ENCODE data around the gene GCK. TPM values are rescaled to one million over a fixed set of nuclear protein-coding genes. Genes with fewer than 3 reads are reported as not detected.
A peak's percentile ranks its signal among the peaks of the same experiment; 100 is the strongest.
"Not testable (repeated sequence)": the region's sequence is repeated elsewhere in the genome, so short reads cannot be mapped to it uniquely, and the experiment has no call there.

The GCK gene
- total RNA-seq, 2 donors from 2014 or later = 0.91 to 2.7 TPM

DNA sequence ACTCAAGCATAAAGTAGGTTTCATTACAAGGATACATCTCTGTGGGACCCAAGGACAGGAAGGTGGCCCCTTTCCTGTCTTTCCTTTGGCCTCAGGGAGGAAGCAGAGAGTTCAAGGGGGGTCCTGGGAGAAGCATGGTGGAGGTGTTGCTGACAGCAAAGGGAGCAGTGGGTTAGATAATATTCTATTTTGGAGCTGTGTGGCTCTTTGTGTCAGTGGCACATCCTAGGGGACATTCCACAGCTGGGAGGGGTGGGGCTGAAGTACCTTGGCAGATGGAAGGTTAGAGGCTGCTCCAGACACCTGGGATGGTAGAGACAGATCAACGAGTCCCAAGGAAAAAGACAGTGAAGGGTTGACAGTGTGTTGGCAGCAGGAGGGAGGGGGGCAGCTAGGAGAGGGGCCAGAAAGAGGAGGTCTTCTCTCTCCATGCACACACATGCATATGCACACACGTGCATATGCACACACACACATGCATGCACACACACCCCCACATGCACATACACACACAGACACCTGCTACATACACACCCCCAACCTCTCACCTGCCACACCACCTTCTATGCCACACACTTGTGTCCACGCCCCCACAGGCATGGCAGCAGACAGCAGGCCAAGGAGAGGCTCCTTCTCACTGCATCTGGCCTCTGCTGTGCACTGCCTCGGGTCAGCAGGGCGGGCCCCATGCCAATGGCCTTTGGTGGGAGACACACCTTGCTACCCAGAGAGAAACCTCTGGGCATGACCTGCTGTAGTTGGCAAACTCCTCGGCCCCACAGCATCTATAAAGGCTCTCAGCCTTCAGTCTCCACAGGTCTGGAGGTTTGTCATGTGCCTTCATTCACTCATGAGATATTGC is 60.3 kb downstream of the GCK start:
- intact Hi-C loops (cut with DNase I) = no loop called here
- H3K27me3 ChIP-seq (replicated peaks; ENCODE audit: insufficient read depth) = no peaks in the 10 kb centered on the region
- 71% methylated on average over 5 of the region's 6 CpGs for WGBS
- no peaks in the 10 kb centered on the region for H3K36me3 ChIP-seq
- H3K9me3 ChIP-seq = no peaks in the 10 kb centered on the region
- no peaks in the 10 kb centered on the region for H3K4me1 ChIP-seq (replicated peaks)
- DNase-seq (ENCODE audit: low spot score) = no peak
- TF ChIP-seq, protein P1, sequence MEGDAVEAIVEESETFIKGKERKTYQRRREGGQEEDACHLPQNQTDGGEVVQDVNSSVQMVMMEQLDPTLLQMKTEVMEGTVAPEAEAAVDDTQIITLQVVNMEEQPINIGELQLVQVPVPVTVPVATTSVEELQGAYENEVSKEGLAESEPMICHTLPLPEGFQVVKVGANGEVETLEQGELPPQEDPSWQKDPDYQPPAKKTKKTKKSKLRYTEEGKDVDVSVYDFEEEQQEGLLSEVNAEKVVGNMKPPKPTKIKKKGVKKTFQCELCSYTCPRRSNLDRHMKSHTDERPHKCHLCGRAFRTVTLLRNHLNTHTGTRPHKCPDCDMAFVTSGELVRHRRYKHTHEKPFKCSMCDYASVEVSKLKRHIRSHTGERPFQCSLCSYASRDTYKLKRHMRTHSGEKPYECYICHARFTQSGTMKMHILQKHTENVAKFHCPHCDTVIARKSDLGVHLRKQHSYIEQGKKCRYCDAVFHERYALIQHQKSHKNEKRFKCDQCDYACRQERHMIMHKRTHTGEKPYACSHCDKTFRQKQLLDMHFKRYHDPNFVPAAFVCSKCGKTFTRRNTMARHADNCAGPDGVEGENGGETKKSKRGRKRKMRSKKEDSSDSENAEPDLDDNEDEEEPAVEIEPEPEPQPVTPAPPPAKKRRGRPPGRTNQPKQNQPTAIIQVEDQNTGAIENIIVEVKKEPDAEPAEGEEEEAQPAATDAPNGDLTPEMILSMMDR (IDR thresholded peaks at IDR 0.05) = no peak
- TF ChIP-seq POLR2AphosphoS5 (IDR thresholded peaks at IDR 0.05) = no peak
- no peak for TF ChIP-seq POLR2A (IDR thresholded peaks at IDR 0.05)
- H3K27ac ChIP-seq = no peak overlapping the region
- H3K4me3 ChIP-seq = no peak overlapping the region

DNA sequence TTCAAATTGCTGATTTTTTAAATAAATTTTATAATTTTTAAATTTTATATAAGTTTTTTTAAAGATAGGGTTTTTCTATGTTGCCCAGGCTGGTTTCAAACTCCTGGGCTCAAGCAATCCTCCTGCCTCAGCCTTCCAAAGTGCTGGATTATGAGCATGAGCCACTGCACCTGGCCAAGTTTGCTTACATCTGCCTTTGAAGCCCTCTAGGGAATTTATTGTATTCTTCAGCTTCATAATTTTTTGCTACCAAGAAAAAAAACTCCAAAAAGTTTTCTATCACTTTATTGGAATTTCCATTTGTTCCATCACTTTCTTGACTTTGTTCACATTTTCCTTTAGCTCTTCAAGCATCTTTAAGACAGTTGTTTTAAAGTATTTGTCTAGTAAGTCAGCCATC is 62.1 kb downstream of the GCK start:
- Histone ChIP-seq H3K9me3 (no peaks in the 10 kb centered on the region), H3K4me3 (no peak overlapping the region), H3K36me3 (no peaks in the 10 kb centered on the region), H3K27ac (no peak overlapping the region), H3K4me1 (replicated peaks) (peaks cover 7% of the 10 kb centered on the region), H3K27me3 (replicated peaks; ENCODE audit: insufficient read depth) (no peaks in the 10 kb centered on the region)
- intact Hi-C loops (cut with DNase I) = no loop called here
- TF ChIP-seq, protein P1 (IDR thresholded peaks at IDR 0.05) = no peak
- TF ChIP-seq POLR2AphosphoS5 (IDR thresholded peaks at IDR 0.05) = no peak
- TF ChIP-seq POLR2A (IDR thresholded peaks at IDR 0.05) = no peak
- no peak for DNase-seq (ENCODE audit: low spot score)

- H3K27ac ChIP-seq; H3K4me3 ChIP-seq; DNase-seq (ENCODE audit: low spot score); H3K4me1 ChIP-seq (replicated peaks); H3K9me3 ChIP-seq; intact Hi-C loops (cut with DNase I); H3K36me3 ChIP-seq; H3K27me3 ChIP-seq (replicated peaks; ENCODE audit: insufficient read depth): not testable (repeated sequence)
- 94% methylated on average over 4 of the region's 4 CpGs for WGBS
Observed at GRCh38 chr7:44126574-44126973, 62.7 kb downstream of the GCK start.

DNA sequence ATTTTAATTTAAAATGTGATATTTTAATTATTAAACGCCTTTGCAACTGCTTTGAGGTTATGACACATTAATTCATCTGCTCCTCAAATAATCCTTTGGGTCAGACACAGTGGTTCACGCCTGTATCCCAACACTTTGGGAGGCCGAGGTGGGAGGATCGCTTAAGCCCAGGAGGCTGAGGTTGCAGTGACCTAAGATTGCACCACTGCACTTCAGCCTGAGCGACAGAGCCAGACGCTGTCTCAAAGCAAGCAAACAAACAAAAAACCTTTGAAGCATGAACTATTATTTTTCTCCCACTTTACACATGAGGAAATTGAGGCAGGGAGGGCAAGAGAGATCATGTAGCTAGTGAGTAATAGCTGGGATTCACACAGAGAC is 64.4 kb downstream of the GCK start:
- no peak overlapping the region for H3K4me3 ChIP-seq
- 95% methylated on average over 6 of the region's 6 CpGs for WGBS
- H3K9me3 ChIP-seq = no peaks in the 10 kb centered on the region
- no peak overlapping the region for H3K27ac ChIP-seq
- intact Hi-C loops (cut with DNase I) = loop anchor here (2.0 to 5.0 kb wide), 2 partner anchors 43 to 72 kb away; partner anchors contain the start of gene POLM
- H3K27me3 ChIP-seq (replicated peaks; ENCODE audit: insufficient read depth) = no peaks in the 10 kb centered on the region
- DNase-seq (ENCODE audit: low spot score) = no peak
- TF ChIP-seq POLR2AphosphoS5 (IDR thresholded peaks at IDR 0.05) (no peak), POLR2A (IDR thresholded peaks at IDR 0.05) (no peak)
- TF ChIP-seq, protein P1 (IDR thresholded peaks at IDR 0.05) = no peak
- peaks cover 7% of the 10 kb centered on the region for H3K4me1 ChIP-seq (replicated peaks)
- H3K36me3 ChIP-seq = no peaks in the 10 kb centered on the region

- H3K9me3 ChIP-seq = no peaks in the 10 kb centered on the region
- WGBS = under 1% methylated on average over 86 of the region's 86 CpGs
- H3K4me3 ChIP-seq = peak within 1 kb of the TSS; percentile 73 to 74
- peak within 1 kb of the TSS; percentile 69 to 74 for H3K27ac ChIP-seq
- H3K4me1 ChIP-seq (replicated peaks) = peaks cover 7% of the 10 kb centered on the region
- intact Hi-C loops (cut with DNase I) = loop anchor here (2.0 to 5.0 kb wide), 2 partner anchors 41 to 73 kb away; partner anchors contain the start of gene POLM
- TF ChIP-seq, protein P1 (IDR thresholded peaks at IDR 0.05) = peak in 1 of 4 experiments; percentile 15
- TF ChIP-seq POLR2A (IDR thresholded peaks at IDR 0.05) (peak; percentile 52), POLR2AphosphoS5 (IDR thresholded peaks at IDR 0.05) (peak; percentile 74)
- no peaks in the 10 kb centered on the region for H3K27me3 ChIP-seq (replicated peaks; ENCODE audit: insufficient read depth)
- no peaks in the 10 kb centered on the region for H3K36me3 ChIP-seq
- DNase-seq (ENCODE audit: low spot score) = peak; percentile 97
Observed at GRCh38 chr7:44123190-44124003, 65.8 kb downstream of the GCK start, which contains the start of gene POLD2. TSS of gene POLD2 (minus strand) at chr7:44123548. CDS start at chr7:44122053, 1,495 bp downstream.
